WTC11 (cell line): ENCODE measurements around the gene OSBPL10.

Experiments
- ELF4 ChIP-seq: sonication (generic); formaldehyde crosslinking; IDR thresholded peaks from 2 replicates; pipeline ENCODE4 v1.8.1; 2022; ENCODE audit warnings: low read depth, mild to moderate bottlenecking, moderate library complexity, missing genetic modification reagents
- NFE2L1 ChIP-seq: sonication (generic); formaldehyde crosslinking; IDR thresholded peaks from 2 replicates; pipeline ENCODE4 v1.8.1; 2023; ENCODE audit warnings: missing genetic modification reagents
- ZNF263 ChIP-seq: sonication (generic); formaldehyde crosslinking; IDR thresholded peaks from 2 replicates; pipeline ENCODE4 v1.8.1; 2022; ENCODE audit warnings: low read depth, mild to moderate bottlenecking, moderate library complexity, missing genetic modification reagents

- no peak for TF ChIP-seq ELF4 (CRISPR knock-in tag)
- no peak for TF ChIP-seq ZNF263 (CRISPR knock-in tag)
- TF ChIP-seq NFE2L1 (CRISPR knock-in tag), result no peak
Measured at GRCh38 chr3:31772272-31772671, 208.8 kb downstream of the OSBPL10 start.
